Left lung (tissue), 10 donors: Measurements from ENCODE around the gene PLA2G15. TPM values are rescaled to one million over a fixed set of nuclear protein-coding genes. Genes with fewer than 3 reads are reported as not detected.

Source experiments
- ATAC-seq: fragments of 200-7000 bp; cut with Tn5 transposase; one replicate; pipeline ENCODE4 v1.9.1; 2020; ENCODE audit warnings: moderate library complexity
- DNase-seq, 4 donors: peaks; one replicate each; pipeline ENCODE4 v3.0.0-alpha.2; 2013 to 2020
- H3K27ac ChIP-seq, 2 donors: fragments of 200-600 bp; sonication (generic) in 1 of 2; one replicate each; pipeline versions ENCODE4 v1.5.0 to v1.8.0; 2020 to 2021
- H3K27me3 ChIP-seq, 2 donors: fragments of 200-600 bp; sonication (generic) in 1 of 2; one replicate each; pipeline versions ENCODE4 v1.5.0 to v1.8.0; 2020 to 2021
- H3K36me3 ChIP-seq, 2 donors: fragments of 200-600 bp; sonication (generic) in 1 of 2; one replicate each; pipeline versions ENCODE4 v1.5.0 to v1.8.0; 2020 to 2021
- H3K4me1 ChIP-seq, 2 donors: fragments of 200-600 bp; one replicate each; pipeline ENCODE4 v1.8.0; 2021
- H3K4me3 ChIP-seq, 2 donors: fragments of 200-600 bp; sonication (generic) in 1 of 2; one replicate each; pipeline versions ENCODE4 v1.5.0 to v1.8.0; 2020 to 2021; ENCODE audit warnings: mild to moderate bottlenecking in 1 of 2
- H3K9me3 ChIP-seq, 2 donors: fragments of 200-600 bp; sonication (generic) in 1 of 2; one replicate each; pipeline versions ENCODE4 v1.5.0 to v1.8.0; 2020 to 2021
- intact Hi-C, 2 donors: fragments of 100-400 bp; cut with DNase I; formaldehyde crosslinking; loops; one replicate each; pipeline versions ENCODE4 v1.11.2 to v1.14.2; 2022
- polyA plus RNA-seq, 6 donors: library from polyadenylated mRNA; unstranded; fragments of 120-200 nt; gene quantifications; one replicate each; pipeline ENCODE4 v1.2.1, GENCODE V29; 2013; ENCODE audit not compliant: insufficient read length in 6 of 6
- total RNA-seq, 2 donors: library from RNA; stranded (reverse); fragmentation: NEBNext Ultra II Directional; extraction: Animal tissue kit (Norgen Biotek cat#: 25700); gene quantifications; one replicate each; pipeline ENCODE4 v1.2.1, GENCODE V29; 2021
- TF ChIP-seq, protein P1 (sequence below), 2 donors: fragments of 200-600 bp; sonication (generic) in 1 of 2; IDR thresholded peaks; one replicate each; pipeline versions ENCODE4 v1.5.0 to v1.8.0; 2021; ENCODE audit warnings: antibody characterized with exemption in 2 of 2
- donor health status: DM: no; HTN: yes; CAD: no.
- donor health status: DM: no; HTN: no; CAD: no.

Gene PLA2G15
- total and polyA plus RNA-seq, 8 donors = 10.9 to 35.1 (median 12.3) TPM

DNA sequence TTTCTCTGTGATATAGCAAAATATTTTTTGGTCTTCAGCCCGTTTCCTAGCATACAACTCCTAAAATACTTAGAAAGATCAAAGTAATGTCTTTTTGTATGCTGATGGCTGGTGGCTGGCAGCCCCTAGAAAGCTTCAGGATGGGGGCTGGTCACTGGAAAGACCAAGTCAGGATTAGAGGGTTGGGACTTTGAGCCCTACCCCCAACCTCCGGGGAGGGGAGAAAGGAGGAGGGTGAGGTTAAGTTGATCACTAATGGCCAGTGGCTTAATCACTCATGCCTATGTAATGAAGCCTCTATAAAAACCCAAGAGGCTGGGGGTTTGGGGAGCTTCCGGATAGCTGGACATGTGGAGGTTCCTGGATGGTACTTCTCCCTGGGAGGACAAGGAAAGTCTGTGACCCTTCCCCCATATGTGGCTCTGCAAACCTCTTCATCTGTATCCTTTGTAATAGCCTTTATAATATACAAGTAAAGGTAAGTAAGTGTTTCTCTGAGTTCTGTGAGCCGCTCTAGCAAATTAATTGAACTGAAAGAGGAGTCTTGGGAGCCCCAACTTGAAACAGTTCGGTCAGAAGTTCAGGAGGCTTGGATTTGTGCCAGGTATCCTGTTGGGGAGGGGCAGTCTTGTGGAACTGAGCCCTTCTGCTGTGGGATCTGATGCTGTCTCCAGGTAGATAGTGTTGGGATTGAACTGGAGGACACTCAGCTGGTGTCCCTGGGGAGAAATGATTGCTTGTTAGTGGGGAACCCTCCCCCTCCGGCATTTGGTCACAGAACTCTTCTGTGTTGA lies 22.6 kb downstream of the PLA2G15 start:
- Histone ChIP-seq H3K4me1 (peaks cover 16 to 46% of the 10 kb centered on the region in 2 donors), H3K9me3 (no peaks in the 10 kb centered on the region), H3K27ac (peak overlapping the region in 1 of 2 donors; percentile 13), H3K36me3 (no peaks in the 10 kb centered on the region), H3K27me3 (no peaks in the 10 kb centered on the region), H3K4me3 (no peak overlapping the region)
- ATAC-seq (no peak), DNase-seq (no peak)
- TF ChIP-seq, protein P1, sequence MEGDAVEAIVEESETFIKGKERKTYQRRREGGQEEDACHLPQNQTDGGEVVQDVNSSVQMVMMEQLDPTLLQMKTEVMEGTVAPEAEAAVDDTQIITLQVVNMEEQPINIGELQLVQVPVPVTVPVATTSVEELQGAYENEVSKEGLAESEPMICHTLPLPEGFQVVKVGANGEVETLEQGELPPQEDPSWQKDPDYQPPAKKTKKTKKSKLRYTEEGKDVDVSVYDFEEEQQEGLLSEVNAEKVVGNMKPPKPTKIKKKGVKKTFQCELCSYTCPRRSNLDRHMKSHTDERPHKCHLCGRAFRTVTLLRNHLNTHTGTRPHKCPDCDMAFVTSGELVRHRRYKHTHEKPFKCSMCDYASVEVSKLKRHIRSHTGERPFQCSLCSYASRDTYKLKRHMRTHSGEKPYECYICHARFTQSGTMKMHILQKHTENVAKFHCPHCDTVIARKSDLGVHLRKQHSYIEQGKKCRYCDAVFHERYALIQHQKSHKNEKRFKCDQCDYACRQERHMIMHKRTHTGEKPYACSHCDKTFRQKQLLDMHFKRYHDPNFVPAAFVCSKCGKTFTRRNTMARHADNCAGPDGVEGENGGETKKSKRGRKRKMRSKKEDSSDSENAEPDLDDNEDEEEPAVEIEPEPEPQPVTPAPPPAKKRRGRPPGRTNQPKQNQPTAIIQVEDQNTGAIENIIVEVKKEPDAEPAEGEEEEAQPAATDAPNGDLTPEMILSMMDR (IDR thresholded peaks at IDR 0.05) = no peak
- intact Hi-C loops = no loop called here

DNA sequence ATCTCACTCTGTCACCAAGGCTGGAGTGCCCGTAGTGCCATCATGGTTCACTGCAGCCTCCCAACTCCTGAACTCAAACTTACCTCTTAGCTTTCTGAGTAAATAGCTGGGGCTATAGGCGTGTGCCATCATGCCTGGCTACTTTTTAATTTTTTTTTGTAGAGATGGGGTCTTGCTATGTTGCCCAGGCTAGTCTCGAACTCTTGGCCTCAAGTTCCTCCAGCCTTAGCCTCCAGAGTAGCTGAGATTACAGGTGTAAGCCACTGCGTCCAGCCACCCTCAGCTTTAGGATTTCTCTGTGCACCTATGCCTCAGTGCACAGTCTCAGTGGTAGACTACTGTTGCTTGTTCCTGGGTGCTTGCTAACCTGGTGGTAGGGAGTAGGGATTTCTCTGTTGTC lies 24.6 kb downstream of the PLA2G15 start:
- DNase-seq = no peak
- Histone ChIP-seq H3K4me1 (peaks cover 12 to 43% of the 10 kb centered on the region in 2 donors), H3K27ac (no peak overlapping the region), H3K9me3 (no peaks in the 10 kb centered on the region), H3K36me3 (peaks cover 0 to 16% of the 10 kb centered on the region in 2 donors), H3K4me3 (no peak overlapping the region), H3K27me3 (no peaks in the 10 kb centered on the region)
- TF ChIP-seq, protein P1 (IDR thresholded peaks at IDR 0.05) = no peak
- ATAC-seq = no peak
- intact Hi-C loops = no loop called here

DNA sequence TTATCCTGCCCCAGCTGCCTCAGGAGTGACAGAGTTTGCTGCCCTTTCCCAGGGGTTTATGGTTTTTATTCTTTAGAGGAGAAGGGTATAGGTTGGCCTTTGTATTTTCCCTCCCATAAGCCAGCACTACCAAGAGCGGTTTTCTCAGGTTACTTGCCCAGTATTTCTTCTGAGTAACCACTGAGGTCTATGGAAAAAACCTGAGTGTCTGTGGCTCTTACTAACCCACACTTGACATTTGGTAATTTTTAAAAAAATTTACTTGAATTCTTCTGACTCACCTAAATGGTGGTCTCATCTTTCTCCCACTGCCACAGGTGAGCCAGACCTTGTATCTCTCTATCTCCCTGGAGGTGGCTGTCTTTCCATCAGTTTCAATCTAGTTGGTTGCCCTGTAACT lies 25.2 kb downstream of the PLA2G15 start:
- H3K27me3 ChIP-seq = no peaks in the 10 kb centered on the region
- H3K4me3 ChIP-seq = no peak overlapping the region
- H3K9me3 ChIP-seq = no peaks in the 10 kb centered on the region
- peaks cover 0 to 21% of the 10 kb centered on the region in 2 donors for H3K36me3 ChIP-seq
- peaks cover 12 to 38% of the 10 kb centered on the region in 2 donors for H3K4me1 ChIP-seq
- ATAC-seq (no peak), DNase-seq (no peak)
- TF ChIP-seq, protein P1 (IDR thresholded peaks at IDR 0.05) = no peak
- intact Hi-C loops = no loop called here
- H3K27ac ChIP-seq = no peak overlapping the region

DNA sequence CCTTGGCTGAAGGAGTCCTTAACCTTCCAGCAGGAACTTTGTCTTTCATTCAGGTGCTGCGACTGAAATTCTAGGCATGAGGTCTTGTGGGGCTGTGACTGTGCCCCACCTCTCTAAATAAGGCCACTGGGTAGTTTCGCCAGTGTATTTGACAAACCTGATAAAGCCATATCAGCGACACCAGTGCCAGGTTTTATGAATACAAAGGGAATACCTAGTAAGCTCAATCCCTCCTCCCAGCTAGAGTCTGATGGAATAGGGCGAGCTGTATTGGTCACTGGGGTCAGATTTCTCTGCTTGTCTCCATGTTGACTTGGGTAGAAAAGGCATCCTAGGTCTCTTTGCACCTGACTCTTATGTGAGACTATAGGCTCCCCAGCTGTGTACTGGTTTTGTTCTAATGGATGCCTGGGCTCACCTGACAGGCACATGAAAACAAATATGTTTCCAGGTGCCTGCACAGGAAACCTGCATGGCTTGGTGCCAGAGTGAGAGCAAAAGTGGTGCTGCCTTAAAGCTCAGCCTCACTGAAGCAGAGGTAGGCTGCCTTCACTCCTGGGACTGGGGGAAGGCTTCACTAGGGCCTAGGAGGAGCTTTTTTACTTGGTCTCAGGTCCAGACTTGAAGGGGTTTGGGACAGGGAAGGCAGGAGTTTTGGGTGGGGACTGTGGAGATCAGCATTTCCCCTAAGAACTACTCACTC lies 27.5 kb downstream of the PLA2G15 start:
- no peak overlapping the region for H3K4me3 ChIP-seq
- ATAC-seq (peak; percentile 8), DNase-seq (peak in 1 of 4 donors; percentile 26)
- H3K27ac ChIP-seq = peak overlapping the region in 1 of 2 donors; percentile 20
- peaks cover 0 to 29% of the 10 kb centered on the region in 2 donors for H3K36me3 ChIP-seq
- TF ChIP-seq, protein P1 (IDR thresholded peaks at IDR 0.05) = no peak
- H3K4me1 ChIP-seq = peaks cover 10 to 27% of the 10 kb centered on the region in 2 donors
- intact Hi-C loops = no loop called here
- no peaks in the 10 kb centered on the region for H3K27me3 ChIP-seq
- H3K9me3 ChIP-seq = no peaks in the 10 kb centered on the region

DNA sequence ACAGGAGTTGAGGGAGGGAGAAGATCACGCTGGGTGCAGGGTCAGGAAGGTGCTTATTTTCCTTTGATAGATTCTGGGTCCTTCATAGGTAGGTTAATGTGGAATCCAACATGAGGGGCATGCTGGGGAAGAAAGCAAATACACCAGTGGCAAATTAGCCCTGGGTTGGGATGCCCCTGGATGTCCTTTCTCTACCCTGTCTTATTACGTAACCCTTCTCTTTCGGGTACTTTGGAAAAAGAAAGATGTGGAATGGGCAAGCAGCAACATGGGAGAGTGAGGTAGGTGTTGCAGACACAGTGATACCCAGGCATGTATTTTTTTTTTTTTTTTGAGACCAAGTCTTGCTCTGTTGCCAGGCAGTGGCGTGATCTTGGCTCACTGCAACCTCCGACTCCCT lies 28.3 kb downstream of the PLA2G15 start:
- no peak overlapping the region for H3K27ac ChIP-seq
- ATAC-seq = no peak
- intact Hi-C loops = no loop called here

More for the DNA sequence above, 28.3 kb downstream of the PLA2G15 start:
- H3K9me3 ChIP-seq = no peaks in the 10 kb centered on the region
- no peak overlapping the region for H3K4me3 ChIP-seq
- DNase-seq = no peak
- no peaks in the 10 kb centered on the region for H3K27me3 ChIP-seq
- peaks cover 8 to 27% of the 10 kb centered on the region in 2 donors for H3K4me1 ChIP-seq
- peaks cover 0 to 33% of the 10 kb centered on the region in 2 donors for H3K36me3 ChIP-seq
- TF ChIP-seq, protein P1 (IDR thresholded peaks at IDR 0.05) = no peak
